IPS DF 4.7 (cell line): Measurements from ENCODE around the gene GNAZ.
"Not testable (repeated sequence)": the region's sequence is repeated elsewhere in the genome, so short reads cannot be mapped to it uniquely, and the experiment has no call there.

Source experiments
- DNase-seq: peaks from one replicate; pipeline ENCODE4 v3.0.0-alpha.2; 2013; ENCODE audit warnings: low spot score; ENCODE audit errors: extremely low read depth

The GNAZ gene

DNA sequence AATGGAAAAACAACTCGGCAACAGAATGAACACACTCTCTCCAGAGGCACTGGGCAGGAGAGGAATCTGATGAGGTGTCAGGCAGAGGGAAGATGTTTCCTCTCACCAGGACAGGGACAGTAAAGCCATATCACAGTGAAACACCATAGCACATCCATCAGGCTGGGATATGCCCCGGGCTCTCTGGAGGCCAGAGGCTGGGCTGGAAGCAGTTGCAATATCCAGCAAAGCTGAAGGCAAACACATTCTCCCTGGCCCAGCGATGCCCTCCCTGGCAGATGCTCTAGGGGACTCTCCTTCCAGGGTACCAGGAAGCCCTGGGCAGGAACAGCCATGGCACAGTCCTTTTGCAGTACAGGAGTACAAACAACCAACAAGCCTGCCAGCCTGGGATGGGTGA is 60.4 kb downstream of the GNAZ start:
- no peak for DNase-seq

DNA sequence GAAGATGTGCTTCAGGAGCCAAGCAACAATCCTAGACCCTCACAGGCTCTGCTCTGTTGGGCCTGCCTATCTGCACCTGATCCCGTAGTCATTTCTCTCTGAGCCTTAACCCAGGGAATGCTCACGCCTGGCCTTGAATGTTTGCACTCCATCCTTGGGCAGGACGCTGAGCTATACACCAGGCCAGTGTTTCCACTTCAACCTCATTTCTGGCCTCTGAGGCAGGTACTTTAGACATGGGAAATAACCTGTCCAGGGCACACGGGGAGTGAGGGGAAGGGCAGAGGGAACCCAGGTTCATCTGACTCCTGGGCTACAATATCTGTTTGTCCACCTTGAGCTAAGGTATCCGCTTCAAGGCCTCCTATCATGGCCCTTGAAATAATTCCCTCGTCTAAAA is 61.6 kb downstream of the GNAZ start:
- no peak for DNase-seq

DNA sequence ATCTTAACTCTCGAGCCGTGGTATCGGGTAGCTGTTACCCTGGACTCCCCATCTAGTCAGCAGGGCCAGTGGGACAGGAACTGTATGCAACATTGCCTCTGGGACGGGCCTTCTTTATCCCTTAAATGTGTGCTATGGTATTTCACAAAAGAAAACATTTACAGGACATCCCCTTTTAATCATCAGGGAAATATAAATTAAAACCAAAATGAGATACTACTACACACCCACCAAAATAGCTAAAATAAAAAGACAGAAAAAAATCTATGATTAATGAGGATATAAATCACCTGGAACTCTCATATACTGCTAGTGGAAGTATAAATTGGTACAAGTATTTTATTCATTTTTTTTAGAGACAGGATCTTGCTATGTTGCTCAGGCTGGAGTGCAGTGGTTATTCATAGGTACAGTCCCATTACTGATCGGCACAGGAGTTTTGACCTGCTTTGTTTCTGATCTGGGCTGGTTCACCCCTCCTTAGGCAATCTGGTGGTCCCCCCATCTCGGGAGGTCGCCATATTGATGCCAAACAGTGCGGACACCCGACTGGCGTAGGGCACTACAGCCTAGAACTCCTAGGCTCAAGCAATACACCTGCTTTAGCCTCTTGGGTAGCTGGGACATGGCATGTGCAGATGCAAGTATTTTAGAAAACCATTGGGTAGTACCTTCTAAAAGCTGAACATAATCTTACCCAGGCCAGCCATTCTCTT is 62.2 kb downstream of the GNAZ start:
- no peak for DNase-seq

DNA sequence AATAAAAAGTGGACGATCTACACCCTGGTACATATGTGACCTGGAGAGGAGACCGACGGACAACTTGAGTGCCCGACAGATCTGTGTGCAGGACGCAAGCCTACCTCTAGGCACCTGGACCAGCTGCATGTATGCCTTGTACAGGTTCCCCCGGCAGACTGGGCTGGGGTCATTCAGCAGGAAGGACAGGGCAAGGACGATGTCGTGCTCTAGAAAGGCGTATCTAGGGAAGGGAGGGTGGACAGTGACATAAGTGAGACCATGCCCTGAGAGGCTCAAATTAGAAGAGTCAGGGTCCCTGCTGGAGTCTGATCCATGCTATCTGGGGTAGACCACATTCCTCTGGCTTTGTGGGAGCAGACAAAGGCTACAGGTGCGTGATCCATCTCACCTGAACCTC is 63.6 kb downstream of the GNAZ start:
- no peak for DNase-seq

DNA sequence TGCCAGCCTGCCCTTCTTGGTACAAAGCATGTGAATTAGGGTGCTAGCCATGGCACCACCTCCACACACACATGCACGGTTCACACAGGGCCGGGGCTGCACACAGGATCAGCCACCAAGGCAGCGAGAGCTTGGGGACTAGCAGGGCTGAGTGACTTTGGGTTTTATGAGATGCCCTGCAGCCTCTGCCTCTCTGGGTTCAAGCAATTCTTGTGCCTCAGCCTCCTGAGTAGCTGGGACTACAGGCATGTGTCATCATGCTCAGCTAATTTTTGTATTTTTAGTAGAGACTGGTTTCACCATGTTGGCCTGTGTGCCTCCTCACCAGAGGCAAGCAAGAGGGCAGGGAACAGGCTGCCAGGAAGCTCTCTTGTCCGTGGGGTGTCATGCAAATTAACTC is 66.7 kb downstream of the GNAZ start:
- not testable (repeated sequence) for DNase-seq

DNA sequence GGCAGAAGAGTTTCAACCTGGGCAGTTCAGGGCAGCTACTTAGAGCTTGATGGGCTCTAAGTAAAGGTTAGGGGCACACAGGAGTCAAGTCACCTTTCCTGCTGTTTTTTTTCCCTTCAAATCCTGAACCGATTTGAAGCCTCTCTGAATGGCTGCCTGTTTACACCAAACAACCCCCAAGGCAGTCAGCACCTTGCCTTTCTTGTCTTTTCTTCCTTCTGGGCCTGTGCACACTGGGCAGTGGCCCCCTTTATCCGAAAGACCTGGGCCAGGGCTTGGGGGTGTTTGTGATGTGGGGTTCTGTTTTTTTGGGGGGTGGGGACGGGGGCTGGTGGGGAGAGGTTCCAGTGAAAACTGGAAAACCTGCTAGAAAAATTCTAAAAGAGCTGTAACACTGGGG is 67.1 kb downstream of the GNAZ start:
- DNase-seq = no peak

DNA sequence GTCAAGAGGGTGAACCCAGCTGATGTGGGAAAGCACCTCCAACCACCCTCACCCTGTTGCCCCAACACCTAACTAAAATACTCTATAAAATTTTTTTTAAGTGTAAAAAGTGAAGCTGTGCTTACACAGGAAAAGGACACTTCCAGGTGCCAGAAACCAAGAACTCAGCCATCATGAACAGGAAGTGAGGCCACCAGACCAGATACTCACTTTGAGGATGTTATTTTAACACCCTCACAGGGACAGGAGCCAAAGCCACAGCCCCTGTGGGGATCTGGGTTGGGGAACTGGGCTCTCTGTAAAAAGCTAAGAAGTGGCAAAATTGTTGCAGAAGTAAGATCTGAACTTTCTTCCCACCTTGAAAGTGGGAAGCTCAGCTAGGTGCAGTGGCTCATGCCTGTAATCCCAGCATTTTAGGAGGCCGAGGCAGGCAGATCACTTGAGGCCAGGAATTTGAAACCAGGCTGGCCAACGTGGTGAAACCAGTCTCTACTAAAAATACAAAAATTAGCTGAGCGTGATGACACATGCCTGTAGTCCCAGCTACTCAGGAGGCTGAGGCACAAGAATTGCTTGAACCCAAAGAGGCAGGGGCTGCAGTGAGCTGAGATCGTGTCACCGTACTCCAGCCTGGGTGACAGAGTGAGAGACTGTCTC is 67.7 kb downstream of the GNAZ start:
- DNase-seq = no peak

DNA sequence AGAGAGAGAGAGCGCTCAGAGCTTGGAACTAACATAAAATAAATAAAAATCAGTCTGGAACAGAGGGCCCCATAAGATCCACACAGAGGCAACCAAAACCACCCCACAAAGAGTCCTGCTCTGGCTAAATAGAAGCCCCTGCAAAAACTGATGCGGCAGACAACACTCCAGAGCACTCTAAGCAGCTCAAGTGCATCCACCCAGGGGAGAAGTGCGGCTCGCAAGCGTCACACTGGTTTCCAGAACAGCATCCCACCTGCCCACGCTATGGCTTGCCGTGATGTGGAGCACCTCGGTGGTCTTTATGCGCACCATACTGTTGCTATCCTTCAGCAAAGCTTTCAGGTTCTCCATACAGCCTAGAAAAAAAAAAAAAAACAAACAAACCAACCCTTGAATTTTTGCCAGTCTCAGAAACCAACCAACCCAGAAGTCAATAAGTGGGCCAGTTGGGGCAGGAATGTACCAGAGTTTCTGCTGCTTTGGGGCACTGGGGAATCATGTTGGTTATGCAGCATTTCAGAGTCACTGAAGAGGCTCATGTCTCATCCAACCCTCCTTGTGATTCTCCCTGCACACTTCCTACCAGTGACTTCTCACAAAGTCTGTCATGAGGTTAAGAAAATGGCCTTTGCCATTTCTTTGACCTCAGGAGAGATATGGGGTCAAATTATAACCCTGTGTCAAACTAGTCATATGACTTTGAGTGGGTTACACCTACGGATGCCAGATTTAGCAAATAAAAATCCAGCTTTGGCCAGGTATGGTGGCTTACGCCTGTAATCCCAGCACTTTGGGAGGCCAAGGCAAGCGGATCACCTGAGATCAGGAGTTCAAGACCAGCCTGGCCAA is 68.5 kb downstream of the GNAZ start:
- DNase-seq = no peak

DNA sequence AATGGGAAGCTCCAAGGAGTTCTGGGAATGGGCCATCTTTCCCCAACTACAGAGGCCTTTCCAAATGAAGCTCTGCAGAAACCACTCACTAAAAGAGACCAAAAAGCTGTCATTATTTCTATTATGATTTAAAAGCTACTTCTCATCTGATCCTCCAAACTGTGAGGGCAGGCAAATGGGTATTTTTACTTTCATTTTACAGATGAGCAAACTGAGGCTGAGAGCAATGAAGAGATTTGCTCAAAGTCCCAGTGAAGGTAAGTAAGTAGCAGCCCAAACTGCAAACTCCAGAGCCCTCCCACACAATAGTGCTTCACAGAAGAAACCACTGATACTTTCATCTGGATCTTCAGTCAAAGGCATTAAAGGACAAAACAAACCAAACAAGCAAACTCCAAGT is 70.1 kb downstream of the GNAZ start:
- no peak for DNase-seq

DNA sequence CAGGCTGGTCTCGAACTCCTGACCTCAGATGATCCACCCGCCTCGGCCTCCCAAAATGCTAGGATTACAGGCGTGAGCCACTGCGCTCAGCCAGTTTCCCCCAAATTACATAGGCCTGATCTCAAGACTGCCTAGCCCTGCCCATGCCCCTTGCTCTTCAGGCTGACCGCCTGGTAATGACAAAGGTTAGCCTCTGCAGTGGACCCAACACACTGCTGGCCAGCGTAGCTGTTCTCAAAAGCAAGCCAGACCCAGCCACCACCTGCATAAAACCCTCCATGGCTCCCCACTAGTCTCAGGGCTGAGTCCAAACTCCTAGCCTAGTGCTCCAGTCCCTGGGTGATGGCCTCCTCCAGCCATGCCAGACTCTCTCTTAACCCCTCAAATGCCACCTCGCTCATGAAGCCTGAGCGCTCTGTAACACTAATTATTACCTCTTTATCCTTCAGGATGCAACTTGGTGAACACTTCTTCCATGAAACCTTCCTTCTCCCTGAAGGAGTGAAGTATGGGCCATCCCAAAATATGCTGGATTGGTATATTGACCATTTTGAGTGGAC is 72.3 kb downstream of the GNAZ start:
- DNase-seq = no peak

DNA sequence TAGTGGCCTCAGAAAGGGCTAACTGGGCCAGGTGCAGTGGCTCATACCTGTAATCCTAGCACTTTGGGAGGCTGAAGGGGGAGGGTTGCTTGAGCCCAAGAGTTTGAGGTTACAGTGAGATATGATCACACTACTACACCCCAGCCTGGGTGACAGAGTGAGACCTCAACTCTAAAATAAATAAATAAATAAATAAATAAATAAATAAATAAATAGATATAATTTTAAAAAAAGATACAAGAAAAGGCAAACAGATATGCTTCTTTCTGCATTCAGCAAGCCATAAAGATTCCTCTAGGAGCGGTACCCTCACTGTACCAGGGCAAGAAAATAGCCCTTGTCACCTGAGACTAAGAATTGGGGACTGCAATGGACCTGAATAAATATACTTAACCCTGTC is 72.8 kb downstream of the GNAZ start:
- no peak for DNase-seq

DNA sequence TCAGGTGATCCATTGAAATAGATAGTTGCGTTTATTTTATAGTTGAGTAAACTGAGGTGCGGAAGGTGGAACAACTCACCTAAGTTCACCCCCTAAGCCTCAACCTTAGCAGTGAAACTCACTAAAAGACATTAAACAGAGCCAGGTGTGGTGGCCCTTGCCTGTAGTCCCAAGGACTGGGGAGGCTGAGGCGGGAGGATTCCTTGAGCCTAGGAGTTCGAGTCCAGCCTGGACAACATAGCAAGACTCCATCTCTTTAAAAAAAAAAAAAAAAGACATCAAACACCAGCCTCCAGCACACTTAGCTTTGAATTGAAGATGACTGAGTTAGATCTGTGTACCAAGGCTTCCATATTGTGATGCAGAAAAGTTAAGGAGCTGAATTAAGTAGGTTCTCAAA is 74.1 kb downstream of the GNAZ start:
- DNase-seq = no peak

DNA sequence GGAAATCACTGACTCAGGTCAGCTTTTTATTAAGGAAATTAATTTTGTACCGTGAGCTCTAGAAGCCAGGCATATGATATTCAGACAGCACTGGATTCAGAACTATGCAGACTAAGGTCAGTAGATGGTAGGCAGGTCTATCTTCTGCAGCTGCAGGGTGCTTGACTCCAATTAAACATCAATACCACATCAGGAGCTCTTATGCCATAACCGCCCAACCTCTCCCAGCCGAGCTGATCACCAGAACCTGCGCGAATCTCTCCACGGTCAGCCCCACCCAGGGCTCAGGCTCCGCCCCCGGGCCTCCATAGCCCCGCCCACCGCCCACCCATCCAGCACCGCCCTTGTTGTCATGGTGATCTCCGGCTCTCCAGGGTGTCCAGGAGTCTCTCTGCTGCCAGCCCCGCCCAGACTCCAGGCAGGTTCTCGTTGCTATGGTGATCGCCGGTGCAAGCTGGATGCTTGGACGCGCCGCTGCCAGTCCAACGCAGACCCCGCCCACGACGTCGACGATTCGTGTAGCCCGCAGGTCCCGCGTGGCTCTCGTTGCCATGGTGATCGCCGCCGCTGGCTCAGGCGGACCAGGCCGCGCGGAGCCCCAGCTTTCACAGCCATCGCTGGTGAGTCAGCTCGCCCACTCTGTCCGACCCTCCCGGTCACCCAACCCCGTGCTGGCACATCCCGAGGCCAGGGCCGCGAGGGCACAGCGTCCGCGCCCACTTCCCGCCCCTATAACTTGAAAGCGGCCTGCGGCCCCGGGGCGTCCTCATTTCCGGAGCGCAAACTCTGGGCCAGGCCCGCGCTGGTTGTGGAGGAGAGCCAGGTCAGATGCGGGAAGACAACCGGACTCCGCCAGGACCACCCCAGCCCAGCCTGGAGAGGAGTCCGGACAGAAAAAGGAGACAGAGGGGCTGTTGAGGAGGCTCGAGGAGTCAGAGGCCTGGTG is 74.9 kb downstream of the GNAZ start, which contains the start of gene RAB36:
TSS of gene RAB36 (plus strand) at position 546 of the 946 bp plus-strand sequence. CDS start 1,140 bp downstream, outside the sequence.
- peak; percentile 96 for DNase-seq

DNA sequence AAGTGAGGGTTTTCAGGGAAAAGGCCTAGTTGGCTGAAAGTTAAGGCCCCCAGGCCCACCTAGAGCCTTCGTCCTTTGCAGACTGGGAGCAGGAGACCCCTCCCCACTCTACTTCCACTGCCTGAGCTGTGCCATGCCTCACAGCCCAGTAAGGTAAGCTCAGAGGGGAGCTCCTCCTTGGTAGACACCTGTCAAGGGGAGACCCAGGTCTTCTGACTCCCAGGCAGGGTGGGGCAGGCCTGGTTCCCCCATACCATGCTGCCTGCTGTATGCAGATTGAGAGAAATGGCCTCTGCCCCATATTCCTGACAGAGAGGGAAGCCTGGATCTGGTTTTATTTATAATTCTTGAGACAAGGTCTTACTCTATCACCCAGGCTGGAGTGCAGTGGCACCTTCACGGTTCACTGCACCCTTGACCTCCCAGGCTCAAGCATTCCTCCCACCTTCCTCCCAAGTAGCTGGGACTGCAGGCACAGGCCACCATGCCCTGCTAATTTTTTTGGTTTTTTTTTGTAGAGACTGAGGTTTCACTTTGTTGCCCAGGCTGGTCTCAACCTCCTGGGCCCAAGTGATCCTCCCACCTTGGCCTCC is 75.7 kb downstream of the GNAZ start:
- DNase-seq = no peak

DNA sequence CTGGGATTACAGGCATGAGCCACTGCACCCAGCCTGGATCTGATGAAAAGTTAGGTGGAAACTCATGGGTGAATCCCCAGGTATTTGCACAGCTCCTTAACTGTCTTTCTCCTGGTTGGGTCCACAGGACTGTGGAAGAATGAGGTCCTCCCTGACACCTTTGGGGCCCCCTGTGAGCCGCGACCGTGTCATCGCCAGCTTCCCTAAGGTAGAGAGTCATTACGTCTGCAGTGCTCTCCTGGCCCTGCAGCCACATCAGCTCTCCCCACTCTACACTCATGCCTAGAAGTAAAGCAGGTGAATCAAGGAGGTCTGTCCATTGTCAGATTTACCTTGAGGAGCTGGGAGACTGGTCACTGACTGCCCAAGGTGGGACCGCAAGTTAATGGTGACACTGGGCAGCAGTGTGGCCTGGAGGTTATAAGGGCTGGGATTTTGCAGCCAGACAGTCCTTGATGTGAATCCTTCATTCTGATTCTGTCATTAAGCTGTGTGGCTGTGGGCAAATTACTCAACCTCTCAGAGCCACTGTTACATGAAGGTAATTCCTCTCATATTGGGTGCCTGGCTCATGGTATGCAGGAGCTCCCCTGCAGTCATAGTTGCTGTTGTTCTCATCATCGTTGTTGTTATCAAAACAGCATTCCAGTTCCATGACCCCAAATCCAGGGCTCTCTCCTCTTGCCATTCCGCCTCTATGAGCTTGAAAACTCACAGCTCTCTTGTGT is 76.3 kb downstream of the GNAZ start:
- no peak for DNase-seq

DNA sequence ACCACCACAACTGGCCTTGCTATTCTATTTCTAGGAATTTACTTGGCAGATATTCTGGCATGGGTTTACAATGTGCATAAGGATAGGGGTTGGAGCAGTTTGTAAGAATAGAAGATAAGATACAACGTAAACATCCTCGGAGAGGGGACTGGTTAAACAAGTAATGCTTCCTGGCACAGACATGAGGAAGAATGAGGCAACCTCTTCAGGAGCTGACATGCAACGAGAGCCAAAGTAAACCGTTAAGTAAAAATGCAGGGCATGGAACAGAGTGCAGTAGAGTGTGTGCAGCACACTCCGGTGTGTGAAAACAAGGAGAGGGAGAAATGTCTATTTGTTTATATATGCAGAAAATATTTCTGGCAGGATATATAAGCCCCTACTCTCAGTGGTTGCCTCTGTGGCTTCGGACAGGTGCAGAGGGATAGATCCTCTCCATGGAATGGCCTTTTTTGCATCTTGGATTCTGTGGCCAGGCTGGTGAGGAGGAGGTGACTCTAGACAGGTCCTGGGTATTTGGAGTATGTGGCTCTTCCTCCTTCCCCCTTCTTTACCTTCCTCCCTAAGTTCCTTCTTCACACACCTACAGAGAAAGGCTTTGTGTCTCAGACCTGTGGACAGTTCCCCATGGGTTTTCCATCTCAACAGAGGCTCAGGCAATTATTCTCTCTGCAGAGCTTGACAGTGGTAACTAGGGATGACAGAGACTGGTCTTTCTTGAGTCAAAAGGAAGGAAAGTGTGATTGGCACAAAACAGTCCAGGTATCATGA is 77.5 kb downstream of the GNAZ start:
- DNase-seq = no peak

DNA sequence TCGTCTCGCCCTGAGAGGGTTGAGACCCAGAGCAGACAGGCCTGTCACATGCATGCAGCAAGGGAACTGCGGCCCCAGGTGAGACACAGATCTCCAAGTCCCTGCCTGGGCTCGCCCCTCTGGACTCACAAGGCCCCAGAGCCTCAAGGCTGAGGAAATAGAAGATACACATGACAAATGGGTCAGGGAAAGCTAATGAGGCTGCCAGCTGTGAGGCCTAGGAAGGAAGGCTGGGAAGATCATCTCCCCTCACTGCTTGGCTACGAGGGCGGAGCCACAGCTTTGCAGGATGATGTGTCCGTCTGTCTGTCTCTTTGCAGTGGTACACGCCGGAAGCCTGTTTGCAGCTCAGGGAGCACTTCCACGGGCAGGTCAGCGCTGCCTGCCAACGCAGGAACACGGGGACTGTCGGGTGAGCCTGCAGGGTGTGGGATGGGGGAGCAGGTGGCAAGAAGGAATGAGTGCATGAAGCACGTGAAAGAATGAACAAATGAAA is 79.5 kb downstream of the GNAZ start:
- no peak for DNase-seq

DNA sequence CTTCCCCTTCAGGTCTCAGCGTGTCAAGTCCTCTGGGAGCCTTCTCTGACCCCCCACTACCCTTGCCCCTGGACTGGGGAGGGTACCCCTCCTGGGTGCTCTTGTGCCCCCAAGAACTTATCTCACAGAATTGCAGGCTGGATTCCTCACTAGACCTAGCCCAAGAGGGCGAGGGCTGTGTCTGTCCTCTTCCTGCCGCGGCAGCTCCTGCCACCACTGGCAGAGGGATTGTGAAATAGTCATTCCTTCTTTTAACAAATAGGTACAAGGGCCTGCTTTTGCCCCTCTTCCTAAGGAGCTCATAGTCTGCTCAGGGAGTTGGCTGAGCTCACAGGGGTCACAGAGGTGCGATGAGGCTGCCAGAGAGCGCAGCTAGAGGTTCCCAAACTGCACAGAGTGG is 80.4 kb downstream of the GNAZ start:
- no peak for DNase-seq

DNA sequence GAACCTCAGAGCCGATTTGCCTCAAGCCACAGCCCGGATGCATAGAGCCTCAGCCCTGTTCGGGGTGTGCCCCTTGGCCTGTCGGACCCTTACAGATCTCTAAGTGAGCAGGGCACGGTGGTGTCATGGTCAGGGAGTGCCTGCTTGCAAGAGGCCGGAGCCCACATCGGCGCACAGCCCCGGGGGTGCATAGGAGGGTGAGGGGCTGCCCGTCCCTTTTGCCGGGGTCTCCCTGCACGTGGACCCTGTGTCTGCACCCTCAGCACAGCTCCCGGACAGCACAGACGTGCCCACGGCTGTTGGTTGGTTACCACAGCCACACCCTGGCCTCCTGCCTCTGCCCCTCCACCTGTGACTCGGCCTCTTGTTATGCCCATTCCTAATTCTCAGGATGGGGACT is 81.5 kb downstream of the GNAZ start:
- no peak for DNase-seq
